ENCODE measurements around the gene TRMT44.
"Not testable (repeated sequence)": the region's sequence is repeated elsewhere in the genome, so short reads cannot be mapped to it uniquely, and the experiment has no call there.

The TRMT44 gene

DNA sequence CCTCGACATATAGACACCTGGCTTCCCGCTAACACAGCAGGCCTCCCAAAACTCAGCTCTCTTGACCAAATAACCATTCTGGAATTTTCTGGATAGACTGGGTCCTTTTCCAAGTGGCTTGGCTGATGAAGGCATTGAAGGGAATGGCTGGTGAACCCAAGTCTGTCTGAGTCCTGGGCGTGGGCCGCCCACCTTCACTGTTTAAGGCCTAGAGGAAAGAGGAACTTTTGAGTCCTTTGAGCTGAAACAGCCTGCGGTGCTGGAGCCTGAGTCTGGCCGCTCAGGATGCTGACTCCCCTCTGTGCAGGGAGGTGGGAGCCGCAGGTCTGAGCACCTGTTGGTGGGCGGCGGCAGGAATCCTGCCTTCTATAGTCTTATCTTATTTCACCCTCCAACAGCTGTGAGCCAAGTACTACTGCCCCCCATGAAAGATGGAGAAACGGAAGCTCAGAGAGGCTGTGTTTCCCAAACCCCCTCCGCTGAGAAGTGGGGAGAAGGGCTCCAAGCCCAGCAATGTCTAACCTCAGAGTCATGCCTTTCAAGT, 23.4 kb upstream of the TRMT44 start:
- Mint-ChIP-seq H3K27me3 (ENCODE audit: low read depth) (no peaks in the 10 kb centered on the region), H3K4me3 (no peak overlapping the region), H3K27ac (no peak overlapping the region), H3K9me3 (no peaks in the 10 kb centered on the region), H3K4me1 (ENCODE audit: low read depth) (peaks cover 17% of the 10 kb centered on the region), H3K36me3 (ENCODE audit: low read depth) (peaks cover 15% of the 10 kb centered on the region)

DNA sequence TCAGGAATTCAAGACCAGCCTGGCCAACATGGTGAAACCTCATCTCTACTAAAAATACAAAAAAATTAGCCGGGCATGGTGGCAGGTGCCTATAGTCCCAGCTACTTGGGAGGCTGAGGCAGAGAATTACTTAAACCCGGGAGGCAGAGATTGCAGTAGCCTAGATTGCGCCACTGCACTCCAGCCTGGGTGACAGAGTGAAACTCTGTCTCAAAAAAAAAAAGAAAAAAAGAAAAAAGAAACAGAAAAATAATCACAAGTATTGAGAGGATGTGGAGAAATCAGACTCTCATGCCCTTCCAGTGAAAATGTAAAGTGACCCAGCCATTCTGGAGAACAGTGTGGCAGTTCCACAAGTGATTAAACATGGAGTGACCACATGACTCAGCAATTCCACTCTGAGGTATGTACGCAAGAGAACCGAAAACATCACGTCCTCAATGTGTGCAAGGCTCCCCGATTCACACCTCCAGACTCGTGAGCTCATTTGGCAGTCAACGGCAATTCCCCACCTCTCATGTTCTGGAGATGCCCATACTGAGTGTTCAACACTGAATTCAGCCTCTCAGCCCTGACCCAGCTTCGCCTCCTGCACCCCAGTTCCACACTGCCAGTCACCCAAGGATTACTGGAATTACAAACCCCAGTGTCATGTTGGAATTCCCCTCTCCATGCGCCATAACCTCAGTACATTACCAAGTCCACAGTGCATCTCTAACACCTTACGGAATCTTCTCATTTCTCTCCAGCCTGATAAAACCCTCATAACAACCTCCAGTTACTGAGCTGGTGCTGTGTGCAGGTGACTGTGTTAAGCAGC, 21.1 kb upstream of the TRMT44 start:
- peaks cover 11% of the 10 kb centered on the region for H3K4me1 Mint-ChIP-seq (ENCODE audit: low read depth)
- no peaks in the 10 kb centered on the region for H3K27me3 Mint-ChIP-seq (ENCODE audit: low read depth)
- peaks cover 10% of the 10 kb centered on the region for H3K36me3 Mint-ChIP-seq (ENCODE audit: low read depth)
- H3K27ac Mint-ChIP-seq, result peak overlapping the region; percentile 83
- H3K9me3 Mint-ChIP-seq, result no peaks in the 10 kb centered on the region
- peak overlapping the region; percentile 12 for H3K4me3 Mint-ChIP-seq

DNA sequence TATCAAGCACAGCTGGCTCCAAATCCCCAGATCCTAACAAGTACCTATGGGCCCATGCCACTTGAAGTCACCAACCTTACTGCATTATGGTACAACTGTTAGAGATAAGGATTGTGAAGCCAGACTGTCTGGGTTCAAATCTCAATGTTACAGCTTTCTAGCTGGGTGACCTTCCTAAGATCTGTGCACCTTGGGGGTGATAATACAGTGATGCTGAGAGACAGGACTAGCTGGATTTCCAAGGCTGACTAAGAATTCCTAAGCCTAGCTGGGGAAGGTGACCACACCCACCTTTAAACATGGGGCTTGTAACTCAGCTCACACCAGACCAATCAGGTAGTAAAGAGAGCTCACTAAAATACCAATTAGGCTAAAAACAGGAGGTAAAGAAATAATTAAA, 20.4 kb upstream of the TRMT44 start:
- H3K9me3 Mint-ChIP-seq; H3K27me3 Mint-ChIP-seq (ENCODE audit: low read depth); H3K4me3 Mint-ChIP-seq; H3K4me1 Mint-ChIP-seq (ENCODE audit: low read depth); H3K36me3 Mint-ChIP-seq (ENCODE audit: low read depth); H3K27ac Mint-ChIP-seq: not testable (repeated sequence)

DNA sequence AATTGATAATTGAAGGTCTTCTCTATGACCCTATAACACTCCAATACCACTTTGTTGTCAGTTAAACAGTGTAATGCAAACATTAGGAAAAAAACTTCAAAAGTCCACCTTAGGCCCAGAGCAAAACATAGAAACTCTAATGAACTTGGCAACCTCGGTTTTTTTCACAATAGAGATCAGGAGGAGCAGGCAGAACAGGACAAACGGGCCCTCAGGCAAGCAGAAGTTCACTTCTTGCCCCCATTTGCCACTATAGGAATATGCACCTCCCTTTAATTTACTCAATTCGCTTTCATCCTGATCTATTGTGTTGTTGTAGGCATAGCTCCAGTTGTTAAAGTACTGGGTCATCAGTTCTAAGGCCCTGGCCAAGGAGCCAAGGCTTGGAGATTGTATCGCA, 18.2 kb upstream of the TRMT44 start:
- Mint-ChIP-seq H3K4me1 (ENCODE audit: low read depth) (peaks cover 18% of the 10 kb centered on the region), H3K4me3 (no peak overlapping the region), H3K27me3 (ENCODE audit: low read depth) (no peaks in the 10 kb centered on the region), H3K9me3 (no peaks in the 10 kb centered on the region), H3K27ac (no peak overlapping the region), H3K36me3 (ENCODE audit: low read depth) (peaks cover 4% of the 10 kb centered on the region)

DNA sequence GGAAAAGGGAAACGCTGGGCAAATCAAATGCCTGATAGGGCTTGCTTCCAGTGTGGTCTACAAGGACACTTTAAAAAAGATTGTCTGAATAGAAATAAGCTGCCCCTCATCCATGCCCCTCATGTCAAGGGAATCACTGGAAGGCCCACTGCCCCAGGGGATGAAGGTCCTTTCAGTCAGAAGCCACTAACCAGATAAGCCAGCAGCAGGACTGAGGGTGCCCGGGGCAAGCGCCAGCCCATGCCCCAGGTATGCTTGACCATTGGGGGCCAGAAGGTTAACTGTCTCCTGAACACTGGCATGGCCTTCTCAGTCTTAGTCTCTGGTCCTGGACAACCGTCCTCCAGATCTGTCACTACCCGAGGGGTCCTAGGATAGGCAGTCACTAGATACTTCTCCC, 17.8 kb upstream of the TRMT44 start:
- Mint-ChIP-seq H3K4me3 (no peak overlapping the region), H3K9me3 (no peaks in the 10 kb centered on the region), H3K36me3 (ENCODE audit: low read depth) (peaks cover 4% of the 10 kb centered on the region), H3K27me3 (ENCODE audit: low read depth) (no peaks in the 10 kb centered on the region), H3K27ac (no peak overlapping the region), H3K4me1 (ENCODE audit: low read depth) (peaks cover 17% of the 10 kb centered on the region)

DNA sequence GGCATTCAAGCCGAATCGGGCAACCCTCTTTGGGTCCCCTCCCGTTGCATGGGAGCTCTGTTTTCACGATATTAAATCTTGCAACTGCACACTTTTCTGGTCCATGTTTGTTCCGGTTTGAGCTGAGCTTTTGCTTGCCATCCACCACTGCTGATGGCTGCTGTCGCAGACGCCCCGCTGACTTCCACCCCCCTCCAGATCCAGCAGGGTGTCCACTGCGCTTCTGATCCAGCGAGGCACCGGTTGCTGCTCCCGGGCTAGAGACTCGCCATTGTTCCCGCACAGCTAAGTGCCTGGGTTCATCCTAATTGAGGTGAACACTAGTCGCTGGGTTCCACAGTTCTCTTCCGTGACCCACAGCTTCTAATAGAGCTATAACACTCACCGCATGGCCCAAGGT, 13.3 kb upstream of the TRMT44 start:
- peak overlapping the region; percentile 29 for H3K27ac Mint-ChIP-seq
- peak overlapping the region; percentile 93 for H3K4me3 Mint-ChIP-seq
- H3K36me3 Mint-ChIP-seq (ENCODE audit: low read depth), result no peaks in the 10 kb centered on the region
- H3K27me3 Mint-ChIP-seq (ENCODE audit: low read depth), result no peaks in the 10 kb centered on the region
- H3K4me1 Mint-ChIP-seq (ENCODE audit: low read depth), result peaks cover 14% of the 10 kb centered on the region
- no peaks in the 10 kb centered on the region for H3K9me3 Mint-ChIP-seq

DNA sequence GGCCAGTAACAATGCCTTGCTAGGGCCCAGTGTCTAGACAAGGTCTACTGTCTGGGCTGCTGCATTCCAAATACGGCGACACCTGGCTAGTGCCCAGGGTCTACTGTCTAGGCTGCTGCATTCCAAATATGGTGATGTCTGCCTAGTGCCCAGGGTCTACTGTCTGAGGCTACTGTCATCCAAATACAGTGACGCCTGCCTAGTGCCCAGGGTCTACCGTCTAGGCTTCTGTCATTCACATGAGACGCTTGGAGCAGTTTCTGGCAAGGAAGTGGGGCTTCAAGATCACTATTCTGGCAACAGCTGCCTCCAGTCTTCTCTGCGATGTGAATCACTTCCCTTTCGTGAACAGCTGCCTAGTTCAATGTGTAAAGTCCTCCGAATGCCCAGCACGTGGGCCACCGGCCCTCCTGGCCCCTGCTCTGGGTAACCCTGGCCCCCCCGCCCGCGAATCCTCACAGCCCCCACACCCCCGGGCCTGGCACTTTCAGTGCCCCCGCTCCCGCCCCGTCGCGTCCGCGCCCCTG, 12.8 kb upstream of the TRMT44 start:
- no peaks in the 10 kb centered on the region for H3K9me3 Mint-ChIP-seq
- H3K27me3 Mint-ChIP-seq (ENCODE audit: low read depth), result no peaks in the 10 kb centered on the region
- no peaks in the 10 kb centered on the region for H3K36me3 Mint-ChIP-seq (ENCODE audit: low read depth)
- H3K4me3 Mint-ChIP-seq, result peak overlapping the region; percentile 93
- peaks cover 14% of the 10 kb centered on the region for H3K4me1 Mint-ChIP-seq (ENCODE audit: low read depth)
- peak overlapping the region; percentile 86 for H3K27ac Mint-ChIP-seq

DNA sequence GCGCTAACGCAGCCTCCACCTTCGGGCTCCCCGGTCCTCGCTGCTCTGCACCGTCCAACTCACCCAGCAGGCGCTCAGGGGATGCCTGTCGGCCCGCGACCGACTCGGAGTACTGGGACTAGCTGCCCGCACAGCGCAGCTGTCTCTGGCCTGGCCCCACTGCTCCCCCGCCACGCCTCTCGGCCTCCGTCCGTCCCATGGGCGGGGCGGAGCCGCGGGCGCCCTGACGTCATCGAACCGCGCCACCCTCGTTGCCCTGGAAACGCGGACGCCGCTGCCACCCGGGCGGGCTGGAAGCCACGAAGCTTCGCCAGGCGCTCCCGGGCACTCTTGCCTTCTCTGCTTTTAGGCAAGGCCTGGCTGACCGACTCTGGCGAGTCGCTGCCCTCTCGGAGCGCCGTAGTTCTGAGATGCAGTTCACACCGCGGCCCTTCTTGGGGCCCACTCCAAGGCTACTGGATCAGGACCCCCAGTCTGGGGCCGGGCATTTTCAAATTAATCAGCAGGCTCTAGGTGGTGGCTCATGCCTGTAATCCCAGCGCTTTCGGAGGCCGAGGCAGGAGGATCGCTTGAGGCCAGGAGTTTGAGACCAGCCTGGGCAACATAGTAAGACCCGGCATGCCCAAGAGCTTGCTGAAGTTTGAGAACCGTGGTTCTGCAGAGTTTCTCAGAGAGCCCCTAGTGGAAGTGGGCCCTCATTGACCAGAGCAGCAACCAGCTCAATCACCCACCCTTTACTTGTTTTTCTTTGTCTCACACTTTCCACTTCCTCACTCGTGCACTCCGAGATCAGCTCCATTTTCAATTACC, 12.1 kb upstream of the TRMT44 start:
- H3K4me3 Mint-ChIP-seq, result peak overlapping the region; percentile 93
- H3K36me3 Mint-ChIP-seq (ENCODE audit: low read depth), result peaks cover 2% of the 10 kb centered on the region
- H3K4me1 Mint-ChIP-seq (ENCODE audit: low read depth), result peaks cover 16% of the 10 kb centered on the region
- peak overlapping the region; percentile 87 for H3K27ac Mint-ChIP-seq
- H3K9me3 Mint-ChIP-seq, result no peaks in the 10 kb centered on the region
- no peaks in the 10 kb centered on the region for H3K27me3 Mint-ChIP-seq (ENCODE audit: low read depth)

DNA sequence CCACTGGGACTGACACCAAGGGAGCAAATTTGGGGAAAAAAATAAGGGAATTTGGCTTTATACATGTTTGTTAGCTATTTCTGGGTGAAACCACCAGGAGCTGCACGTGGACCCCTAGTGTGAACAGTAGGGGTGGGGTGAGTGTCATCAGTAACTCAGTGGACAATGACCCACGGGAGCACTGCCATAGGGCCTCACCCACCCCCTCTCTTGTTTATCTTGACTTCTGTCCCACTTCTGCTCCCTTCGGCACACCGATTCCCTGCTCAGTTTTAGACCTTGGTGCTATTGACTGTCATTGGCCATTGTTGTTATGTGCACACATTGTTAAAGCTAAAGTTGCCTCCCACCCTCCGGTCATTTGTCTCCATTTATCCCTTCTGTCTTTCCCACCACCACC, 9.0 kb upstream of the TRMT44 start:
- H3K9me3 Mint-ChIP-seq, result no peaks in the 10 kb centered on the region
- H3K4me3 Mint-ChIP-seq, result no peak overlapping the region

DNA sequence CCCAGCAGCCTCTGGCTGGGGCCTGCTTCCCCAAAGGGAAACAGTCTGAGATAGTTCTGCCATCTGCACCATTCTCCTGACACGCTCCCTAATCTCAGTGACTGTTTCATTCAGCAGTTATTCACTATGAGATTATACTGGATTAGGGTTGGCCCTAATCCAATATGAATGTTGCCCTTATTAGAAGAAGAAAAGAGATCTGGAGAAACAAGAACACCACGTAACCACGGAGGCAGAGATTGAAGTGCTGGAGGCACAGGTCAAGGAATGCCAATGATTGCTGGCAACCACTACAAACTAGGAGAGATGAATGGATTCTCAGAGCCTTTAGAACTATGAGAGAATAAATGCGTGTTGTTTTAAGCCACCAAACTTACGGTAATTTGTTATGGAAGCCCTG, 7.4 kb upstream of the TRMT44 start:
- Mint-ChIP-seq H3K9me3 (no peaks in the 10 kb centered on the region), H3K27me3 (ENCODE audit: low read depth) (no peaks in the 10 kb centered on the region)

More for the DNA sequence above, 9.0 kb upstream of the TRMT44 start:
- Mint-ChIP-seq H3K27me3 (ENCODE audit: low read depth) (no peaks in the 10 kb centered on the region), H3K27ac (no peak overlapping the region), H3K36me3 (ENCODE audit: low read depth) (peaks cover 4% of the 10 kb centered on the region), H3K4me1 (ENCODE audit: low read depth) (peaks cover 28% of the 10 kb centered on the region)

DNA sequence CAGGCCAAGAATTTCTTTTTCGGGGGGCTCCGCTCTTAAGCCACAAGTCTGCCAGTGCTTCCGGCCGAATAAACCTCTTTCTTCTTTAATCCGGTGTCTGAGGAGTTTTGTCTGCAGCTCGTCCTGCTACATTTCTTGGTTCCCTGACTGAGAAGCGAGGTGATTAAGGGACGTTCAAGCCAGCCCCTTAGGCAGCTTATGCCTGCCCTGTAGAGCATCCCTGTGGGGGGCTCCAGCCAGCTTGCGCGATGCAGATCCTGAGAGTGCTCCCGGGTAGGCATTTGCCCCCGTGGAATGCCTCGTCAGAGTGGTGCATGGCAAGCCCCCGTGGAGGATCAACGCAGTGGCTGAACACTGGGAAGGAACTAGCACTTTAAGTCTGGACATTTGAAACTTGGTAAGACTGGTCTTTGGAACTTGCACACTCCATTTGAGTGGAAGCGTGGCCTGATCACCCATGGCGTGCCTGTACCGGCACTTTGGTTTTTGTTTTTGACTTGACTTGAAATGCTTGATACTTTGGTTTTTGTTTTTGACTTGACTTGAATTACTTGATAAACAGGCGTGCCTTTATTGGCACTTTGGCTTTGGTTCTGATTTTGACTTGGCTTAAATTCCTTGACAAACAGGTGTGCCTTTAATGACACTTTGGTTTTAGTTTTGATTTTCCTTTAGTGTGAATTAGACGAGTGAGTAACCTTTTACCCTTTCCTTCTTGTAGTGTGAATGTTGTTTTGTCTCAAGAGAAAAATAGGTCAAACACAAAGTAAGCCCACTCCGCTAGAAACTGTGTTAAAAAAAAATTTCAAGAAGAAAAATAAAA, 6.1 kb upstream of the TRMT44 start:
- Mint-ChIP-seq H3K27ac (peak overlapping the region; percentile 56), H3K4me3 (peak overlapping the region; percentile 66), H3K36me3 (ENCODE audit: low read depth) (peaks cover 4% of the 10 kb centered on the region), H3K4me1 (ENCODE audit: low read depth) (peaks cover 30% of the 10 kb centered on the region), H3K27me3 (ENCODE audit: low read depth) (no peaks in the 10 kb centered on the region), H3K9me3 (no peaks in the 10 kb centered on the region)

More for the DNA sequence above, 7.4 kb upstream of the TRMT44 start:
- Mint-ChIP-seq H3K4me1 (ENCODE audit: low read depth) (peaks cover 29% of the 10 kb centered on the region), H3K27ac (no peak overlapping the region), H3K36me3 (ENCODE audit: low read depth) (peaks cover 4% of the 10 kb centered on the region), H3K4me3 (no peak overlapping the region)

DNA sequence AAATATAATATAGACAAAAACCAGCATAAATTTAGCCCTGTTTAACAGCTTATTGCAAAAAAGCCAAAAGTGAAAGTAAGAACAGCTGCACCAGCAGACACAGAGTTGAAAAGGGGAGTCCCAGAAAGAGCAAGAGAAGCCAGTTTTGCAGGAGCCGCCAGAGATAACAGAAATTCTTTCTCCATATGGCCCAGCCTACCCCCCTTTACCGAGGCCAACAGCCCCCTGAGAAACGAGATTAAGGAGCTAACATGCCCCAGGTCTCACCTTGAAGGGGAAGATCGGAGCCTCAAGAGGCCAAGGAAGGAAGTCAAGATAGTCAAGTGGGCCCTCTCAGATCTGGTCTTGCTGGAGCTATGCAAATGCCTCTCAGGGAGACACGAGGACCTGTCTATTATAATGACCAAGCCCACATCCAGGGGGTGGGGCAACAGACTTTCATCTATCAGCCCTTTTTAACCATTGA, 4.9 kb upstream of the TRMT44 start:
- H3K9me3 Mint-ChIP-seq, result no peaks in the 10 kb centered on the region
- H3K27me3 Mint-ChIP-seq (ENCODE audit: low read depth), result no peaks in the 10 kb centered on the region
- H3K36me3 Mint-ChIP-seq (ENCODE audit: low read depth), result peaks cover 6% of the 10 kb centered on the region
- H3K4me1 Mint-ChIP-seq (ENCODE audit: low read depth), result peaks cover 38% of the 10 kb centered on the region
- peak overlapping the region; percentile 66 for H3K4me3 Mint-ChIP-seq
- peak overlapping the region; percentile 80 for H3K27ac Mint-ChIP-seq

DNA sequence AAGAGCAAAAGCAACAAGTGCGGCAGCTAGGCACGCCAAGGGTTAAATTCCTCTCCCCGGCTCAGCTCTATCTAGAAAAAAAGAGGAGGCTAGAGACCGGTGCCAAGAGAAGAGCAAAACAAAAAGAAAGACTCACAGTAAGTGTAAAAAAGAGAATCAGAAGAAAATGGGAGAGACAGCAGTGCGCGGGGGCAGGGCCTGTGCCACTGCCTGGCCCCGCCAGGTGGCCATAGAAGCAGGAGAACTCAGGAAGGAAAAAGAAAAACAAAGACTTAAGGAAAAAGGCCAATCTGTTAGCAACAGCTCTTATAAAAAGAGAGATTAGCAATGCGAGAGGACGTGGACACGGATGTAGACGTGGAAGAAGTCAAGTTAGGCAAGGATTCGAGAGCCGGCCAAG, 3.3 kb upstream of the TRMT44 start:
- H3K27me3 Mint-ChIP-seq (ENCODE audit: low read depth), result no peaks in the 10 kb centered on the region
- no peak overlapping the region for H3K4me3 Mint-ChIP-seq
- no peaks in the 10 kb centered on the region for H3K9me3 Mint-ChIP-seq
- H3K4me1 Mint-ChIP-seq (ENCODE audit: low read depth), result peaks cover 49% of the 10 kb centered on the region
- H3K27ac Mint-ChIP-seq, result peak overlapping the region; percentile 5
- peaks cover 6% of the 10 kb centered on the region for H3K36me3 Mint-ChIP-seq (ENCODE audit: low read depth)

DNA sequence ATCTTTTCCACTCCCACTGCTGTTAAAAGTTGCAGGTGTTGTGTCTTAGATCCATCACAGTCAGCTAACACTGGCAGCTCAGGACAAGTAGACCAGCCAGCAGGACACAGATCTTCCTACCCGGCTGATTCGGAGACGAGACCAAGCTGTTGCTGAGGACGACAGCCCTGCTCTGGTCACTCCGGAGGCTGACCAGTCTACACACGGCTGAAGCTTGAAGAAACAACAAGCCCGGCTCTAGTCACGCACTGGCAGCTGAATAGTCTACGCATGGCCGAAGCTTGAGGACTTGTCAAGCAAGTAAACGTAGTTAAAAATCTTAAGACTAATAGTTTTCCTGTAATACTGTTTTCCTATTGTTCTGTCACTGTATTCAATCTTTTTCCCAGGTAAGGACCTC, 1.8 kb upstream of the TRMT44 start:
- Mint-ChIP-seq H3K4me1 (ENCODE audit: low read depth) (peaks cover 62% of the 10 kb centered on the region), H3K27me3 (ENCODE audit: low read depth) (no peaks in the 10 kb centered on the region), H3K9me3 (no peaks in the 10 kb centered on the region), H3K36me3 (ENCODE audit: low read depth) (peaks cover 4% of the 10 kb centered on the region), H3K4me3 (peak overlapping the region; percentile 56), H3K27ac (peak overlapping the region; percentile 37)
